Activated CD4-positive, alpha-beta memory T cell treated with anti-CD3 and anti-CD28 coated beads for 36 hours (primary cell): Measurements from ENCODE around the gene SH3GLB2. TPM values are rescaled to one million over a fixed set of nuclear protein-coding genes. Genes with fewer than 3 reads are reported as not detected.

Source experiments
- CTCF ChIA-PET: fragments of 350-600 bp; sonication (Branson Sonifier 250); formaldehyde crosslinking; loops from one replicate; lab custom pipeline; 2021; ENCODE audit warnings: antibody characterized with exemption, inconsistent platforms; lab: Charles Lee
- POLR2A ChIA-PET: fragments of 350-600 bp; sonication (Branson Sonifier 250); formaldehyde crosslinking; loops from one replicate; lab custom pipeline; 2021; ENCODE audit warnings: antibody characterized with exemption; lab: Charles Lee
- DNase-seq: peaks from one replicate; pipeline ENCODE4 v3.0.0-alpha.2; 2020
- H3K27ac Mint-ChIP-seq: one replicate; pipeline ENCODE4 v1.8.0; 2021; ENCODE audit warnings: mixed read lengths
- H3K27me3 Mint-ChIP-seq: one replicate; pipeline ENCODE4 v1.8.0; 2021; ENCODE audit warnings: mixed read lengths
- H3K36me3 Mint-ChIP-seq: one replicate; pipeline ENCODE4 v1.8.0; 2021; ENCODE audit warnings: mixed read lengths
- H3K4me1 Mint-ChIP-seq: one replicate; pipeline ENCODE4 v1.8.0; 2021; ENCODE audit warnings: low read depth, mixed read lengths
- H3K4me3 Mint-ChIP-seq: one replicate; pipeline ENCODE4 v1.8.0; 2021; ENCODE audit warnings: mild to moderate bottlenecking, mixed read lengths
- H3K9me3 Mint-ChIP-seq: one replicate; pipeline ENCODE4 v1.8.0; 2021; ENCODE audit warnings: mixed read lengths
- intact Hi-C: fragments of 100-400 bp; cut with micrococcal nuclease; formaldehyde crosslinking; loops from one replicate; pipeline ENCODE4 v1.15.1; 2023
- total RNA-seq, 2 experiments: library from RNA; stranded (reverse); gene quantifications; one replicate each; pipeline ENCODE4 v1.2.3, GENCODE V29; 2021

The SH3GLB2 gene
- total RNA-seq, 2 experiments from 2014 or later, result 59.5 to 62.3 TPM

DNA sequence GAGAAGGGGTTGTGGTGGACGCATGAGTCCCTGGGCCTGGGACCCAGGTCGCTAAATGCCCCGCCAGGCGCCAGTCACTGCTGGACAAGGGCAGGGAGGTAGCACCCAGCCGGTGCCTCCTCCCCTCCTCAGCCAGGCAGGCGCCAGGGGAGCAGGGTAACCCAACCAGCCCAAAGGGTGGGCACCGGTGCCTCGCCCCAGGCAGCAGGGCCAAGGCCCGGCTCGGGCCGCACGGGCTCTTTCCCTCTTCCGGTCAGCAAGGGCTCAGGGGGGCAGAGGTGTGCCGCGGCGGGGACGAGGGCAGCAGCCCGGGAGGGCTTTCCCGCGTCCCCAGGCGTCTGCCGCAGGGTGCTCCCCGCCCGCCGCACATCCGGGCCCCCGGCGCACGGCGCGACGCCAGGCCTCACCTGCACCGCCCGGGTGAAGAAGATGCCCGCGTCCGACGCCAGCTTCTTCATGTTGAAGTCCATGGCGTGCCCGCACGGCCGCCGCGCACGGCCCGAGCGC lies 393 bp downstream of the SH3GLB2 start:
- CTCF ChIA-PET, result interaction anchor here (0.7 to 1.4 kb wide), 5 partner anchors 9 to 1430 kb away, joined by 3 to 7 read pairs (median 3); no protein-coding TSS in a partner anchor
- Mint-ChIP-seq H3K9me3 (no peaks in the 10 kb centered on the region), H3K27ac (peak overlapping the region; percentile 55), H3K36me3 (no peaks in the 10 kb centered on the region), H3K27me3 (no peaks in the 10 kb centered on the region), H3K4me1 (peaks cover 24% of the 10 kb centered on the region), H3K4me3 (peak overlapping the region; percentile 84)
- DNase-seq, result no peak
- POLR2A ChIA-PET, result interaction anchor here (1.5 kb wide), 1 partner anchor 8 kb away, joined by 4 read pairs; the partner anchor contains the start of gene MIGA2
- intact Hi-C loops, result loop anchor here (1.0 to 2.0 kb wide), 6 partner anchors 9 to 475 kb away; partner anchors contain the start of genes DOLK, ENDOG, LRRC8A and MIGA2

- DNase-seq, result no peak
- Mint-ChIP-seq H3K36me3 (no peaks in the 10 kb centered on the region), H3K4me3 (peak overlapping the region; percentile 84), H3K27me3 (no peaks in the 10 kb centered on the region), H3K9me3 (no peaks in the 10 kb centered on the region), H3K27ac (peak overlapping the region; percentile 55), H3K4me1 (peaks cover 27% of the 10 kb centered on the region)
- POLR2A ChIA-PET, result interaction anchor here (1.5 kb wide), 1 partner anchor 9 kb away, joined by 4 read pairs; the partner anchor contains the start of gene MIGA2
- intact Hi-C loops, result no loop called here
- CTCF ChIA-PET, result interaction anchor here (1.4 kb wide), 1 partner anchor 11 kb away, joined by 7 read pairs; no protein-coding TSS in a partner anchor
Observed at GRCh38 chr9:129027224-129027684, 877 bp downstream of the SH3GLB2 start.

GRCh38 chr9:129026442-129027223 lies 1.5 kb downstream of the SH3GLB2 start:
- ChIA-PET POLR2A (interaction anchor here (1.5 kb wide), 1 partner anchor 9 kb away, joined by 4 read pairs; the partner anchor contains the start of gene MIGA2), CTCF (no interaction called here)
- peak overlapping the region; percentile 84 for H3K4me3 Mint-ChIP-seq
- H3K27me3 Mint-ChIP-seq, result no peaks in the 10 kb centered on the region
- no peak for DNase-seq
- H3K27ac Mint-ChIP-seq, result no peak overlapping the region
- peaks cover 28% of the 10 kb centered on the region for H3K4me1 Mint-ChIP-seq
- intact Hi-C loops, result no loop called here
- H3K36me3 Mint-ChIP-seq, result no peaks in the 10 kb centered on the region
- H3K9me3 Mint-ChIP-seq, result no peaks in the 10 kb centered on the region

GRCh38 chr9:129023908-129024233 lies 4.3 kb downstream of the SH3GLB2 start:
- CTCF ChIA-PET, result no interaction called here
- peaks cover 24% of the 10 kb centered on the region for H3K4me1 Mint-ChIP-seq
- H3K27me3 Mint-ChIP-seq, result no peaks in the 10 kb centered on the region
- H3K4me3 Mint-ChIP-seq, result no peak overlapping the region
- DNase-seq, result no peak
- POLR2A ChIA-PET, result no interaction called here
- intact Hi-C loops, result no loop called here
- H3K36me3 Mint-ChIP-seq, result peaks cover under 1% of the 10 kb centered on the region
- H3K27ac Mint-ChIP-seq, result no peak overlapping the region
- H3K9me3 Mint-ChIP-seq, result no peaks in the 10 kb centered on the region

DNA sequence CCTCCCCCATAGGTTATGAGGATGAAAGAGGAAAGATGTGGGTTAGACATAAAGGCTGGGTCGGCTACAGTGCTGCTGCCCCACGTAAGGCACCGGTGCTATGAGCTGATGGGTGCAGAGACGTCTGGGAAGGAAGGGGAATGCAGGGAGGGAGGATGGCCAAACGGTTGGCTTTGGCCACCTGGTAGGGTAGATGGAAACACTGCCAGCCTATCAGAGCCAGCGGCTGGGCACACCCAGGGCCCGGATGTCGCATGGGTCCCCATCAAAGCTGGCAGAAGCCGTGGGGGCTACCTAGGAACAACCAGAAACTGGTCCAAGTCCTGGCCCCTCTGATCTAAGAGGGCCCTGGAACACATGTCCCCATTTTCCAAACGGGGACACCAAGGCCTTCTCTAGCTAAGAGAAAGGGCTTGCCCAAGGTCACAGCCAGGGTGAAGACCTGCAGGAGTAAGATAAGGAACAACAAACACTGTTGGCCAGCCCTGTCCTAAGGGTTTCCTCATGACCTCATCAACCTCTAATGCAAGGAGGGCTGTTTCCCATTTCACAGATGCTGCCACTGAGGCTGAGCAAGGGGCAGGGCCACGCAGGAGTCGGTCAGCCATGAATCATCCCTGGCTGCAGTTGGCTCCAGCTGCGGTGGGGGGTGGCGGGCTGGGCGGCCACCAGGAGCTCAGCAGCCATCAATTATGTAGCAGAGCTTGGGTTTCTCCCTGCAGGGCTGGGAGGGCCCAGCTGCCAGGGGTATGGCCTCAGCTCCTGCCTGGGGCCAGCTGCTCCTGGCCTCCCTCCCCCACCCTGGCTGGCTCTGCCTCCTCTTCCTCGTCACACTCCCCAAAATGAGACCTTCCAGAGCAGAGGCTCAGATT lies 4.9 kb downstream of the SH3GLB2 start:
- Mint-ChIP-seq H3K27ac (no peak overlapping the region), H3K36me3 (peaks cover 2% of the 10 kb centered on the region), H3K9me3 (no peaks in the 10 kb centered on the region), H3K4me3 (no peak overlapping the region), H3K4me1 (peaks cover 24% of the 10 kb centered on the region), H3K27me3 (no peaks in the 10 kb centered on the region)
- ChIA-PET POLR2A (interaction anchor here (0.8 kb wide), 1 partner anchor 15 kb away, joined by 3 read pairs; no protein-coding TSS in a partner anchor), CTCF (interaction anchor here (0.7 kb wide), 1 partner anchor 115 kb away, joined by 3 read pairs; no protein-coding TSS in a partner anchor)
- intact Hi-C loops, result no loop called here
- DNase-seq, result no peak

DNA sequence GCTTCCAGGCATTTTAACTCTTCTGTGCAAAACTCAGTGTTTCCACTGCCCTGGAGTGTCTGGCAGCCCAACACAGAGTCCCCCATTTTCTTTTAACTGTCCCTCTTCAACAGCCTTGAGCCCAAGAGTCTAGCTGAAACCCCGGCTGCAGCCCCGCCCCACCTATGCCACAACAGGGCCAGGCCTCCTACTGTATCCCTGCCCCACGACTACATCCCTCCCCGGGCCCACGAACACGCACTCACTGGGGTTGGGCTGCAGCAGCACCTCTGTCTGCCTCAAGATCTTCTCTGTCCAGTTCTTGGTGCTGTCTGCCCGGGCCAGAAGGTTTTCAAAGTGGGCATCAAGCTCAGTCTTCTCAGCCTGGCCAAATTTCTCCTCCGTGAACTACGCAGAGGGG lies 6.1 kb downstream of the SH3GLB2 start:
- no peaks in the 10 kb centered on the region for H3K27me3 Mint-ChIP-seq
- H3K27ac Mint-ChIP-seq, result no peak overlapping the region
- intact Hi-C loops, result no loop called here
- DNase-seq, result no peak
- POLR2A ChIA-PET, result no interaction called here
- peaks cover 3% of the 10 kb centered on the region for H3K36me3 Mint-ChIP-seq
- no peak overlapping the region for H3K4me3 Mint-ChIP-seq
- H3K9me3 Mint-ChIP-seq, result no peaks in the 10 kb centered on the region
- H3K4me1 Mint-ChIP-seq, result peaks cover 18% of the 10 kb centered on the region
- CTCF ChIA-PET, result no interaction called here

- no peak overlapping the region for H3K4me3 Mint-ChIP-seq
- no peak overlapping the region for H3K27ac Mint-ChIP-seq
- H3K27me3 Mint-ChIP-seq, result no peaks in the 10 kb centered on the region
- H3K36me3 Mint-ChIP-seq, result peaks cover 3% of the 10 kb centered on the region
- POLR2A ChIA-PET, result interaction anchor here (0.6 to 0.7 kb wide), 2 partner anchors 54 to 637 kb away, joined by 3 read pairs; no protein-coding TSS in a partner anchor
- peaks cover 14% of the 10 kb centered on the region for H3K4me1 Mint-ChIP-seq
- H3K9me3 Mint-ChIP-seq, result no peaks in the 10 kb centered on the region
- intact Hi-C loops, result no loop called here
- no peak for DNase-seq
- CTCF ChIA-PET, result no interaction called here
Observed at GRCh38 chr9:129021091-129021490, 7.0 kb downstream of the SH3GLB2 start.

GRCh38 chr9:129014608-129015007 lies 13.5 kb downstream of the SH3GLB2 start:
- no peak for DNase-seq
- intact Hi-C loops, result no loop called here
- CTCF ChIA-PET, result interaction anchor here (0.9 to 1.3 kb wide), 2 partner anchors 9 to 12 kb away, joined by 3 read pairs; no protein-coding TSS in a partner anchor
- POLR2A ChIA-PET, result no interaction called here
- no peak overlapping the region for H3K27ac Mint-ChIP-seq
- H3K4me1 Mint-ChIP-seq, result no peaks in the 10 kb centered on the region
- peaks cover 8% of the 10 kb centered on the region for H3K36me3 Mint-ChIP-seq
- H3K27me3 Mint-ChIP-seq, result no peaks in the 10 kb centered on the region
- H3K9me3 Mint-ChIP-seq, result no peaks in the 10 kb centered on the region
- H3K4me3 Mint-ChIP-seq, result no peak overlapping the region

- ChIA-PET POLR2A (no interaction called here), CTCF (interaction anchor here (0.9 kb wide), 1 partner anchor 8 kb away, joined by 3 read pairs; no protein-coding TSS in a partner anchor)
- H3K27ac Mint-ChIP-seq, result no peak overlapping the region
- H3K27me3 Mint-ChIP-seq, result no peaks in the 10 kb centered on the region
- no peak overlapping the region for H3K4me3 Mint-ChIP-seq
- no peaks in the 10 kb centered on the region for H3K4me1 Mint-ChIP-seq
- no peaks in the 10 kb centered on the region for H3K9me3 Mint-ChIP-seq
- intact Hi-C loops, result no loop called here
- no peak for DNase-seq
- H3K36me3 Mint-ChIP-seq, result peaks cover 8% of the 10 kb centered on the region
Observed at GRCh38 chr9:129014124-129014523, 14.0 kb downstream of the SH3GLB2 start.

GRCh38 chr9:129013674-129014073 lies 14.5 kb downstream of the SH3GLB2 start:
- Mint-ChIP-seq H3K36me3 (peaks cover 6% of the 10 kb centered on the region), H3K9me3 (no peaks in the 10 kb centered on the region), H3K27me3 (no peaks in the 10 kb centered on the region), H3K4me1 (no peaks in the 10 kb centered on the region), H3K4me3 (no peak overlapping the region), H3K27ac (no peak overlapping the region)
- no peak for DNase-seq
- intact Hi-C loops, result no loop called here
- ChIA-PET CTCF (no interaction called here), POLR2A (no interaction called here)

DNA sequence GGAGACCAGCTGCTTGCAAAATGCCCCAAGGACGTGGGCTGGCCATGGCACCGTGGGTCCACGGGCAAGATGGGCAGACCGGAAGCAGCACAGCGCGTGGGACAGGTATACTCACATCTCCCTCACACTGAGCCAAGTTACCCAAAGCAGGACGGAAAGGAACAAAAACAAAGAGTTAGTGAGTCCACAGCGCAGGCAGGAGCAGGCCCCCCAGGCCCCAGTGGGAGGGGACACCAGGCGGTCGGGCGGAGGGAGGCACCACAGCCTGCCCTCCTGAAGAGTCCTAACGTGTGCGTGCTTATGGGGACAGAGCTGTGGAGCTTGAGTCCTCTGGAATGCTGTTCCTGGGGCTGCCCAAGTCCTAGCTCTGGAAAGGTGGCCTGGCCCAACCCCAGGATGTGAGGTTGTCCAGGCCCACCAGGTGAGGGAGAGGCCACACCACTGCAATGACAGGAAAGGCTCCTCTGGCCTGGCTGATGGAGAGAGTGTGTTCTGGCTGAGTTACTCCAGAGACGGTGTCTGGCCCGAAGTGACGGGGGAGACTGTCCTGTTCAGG lies 15.2 kb downstream of the SH3GLB2 start:
- no peak overlapping the region for H3K4me3 Mint-ChIP-seq
- intact Hi-C loops, result no loop called here
- no peak overlapping the region for H3K27ac Mint-ChIP-seq
- no peaks in the 10 kb centered on the region for H3K9me3 Mint-ChIP-seq
- DNase-seq, result no peak
- no peaks in the 10 kb centered on the region for H3K4me1 Mint-ChIP-seq
- peaks cover 6% of the 10 kb centered on the region for H3K36me3 Mint-ChIP-seq
- ChIA-PET CTCF (no interaction called here), POLR2A (no interaction called here)
- H3K27me3 Mint-ChIP-seq, result no peaks in the 10 kb centered on the region
